ENCODE data around the gene ACTC1.
"Not testable (repeated sequence)": the region's sequence is repeated elsewhere in the genome, so short reads cannot be mapped to it uniquely, and the experiment has no call there.

ACTC1 gene

DNA sequence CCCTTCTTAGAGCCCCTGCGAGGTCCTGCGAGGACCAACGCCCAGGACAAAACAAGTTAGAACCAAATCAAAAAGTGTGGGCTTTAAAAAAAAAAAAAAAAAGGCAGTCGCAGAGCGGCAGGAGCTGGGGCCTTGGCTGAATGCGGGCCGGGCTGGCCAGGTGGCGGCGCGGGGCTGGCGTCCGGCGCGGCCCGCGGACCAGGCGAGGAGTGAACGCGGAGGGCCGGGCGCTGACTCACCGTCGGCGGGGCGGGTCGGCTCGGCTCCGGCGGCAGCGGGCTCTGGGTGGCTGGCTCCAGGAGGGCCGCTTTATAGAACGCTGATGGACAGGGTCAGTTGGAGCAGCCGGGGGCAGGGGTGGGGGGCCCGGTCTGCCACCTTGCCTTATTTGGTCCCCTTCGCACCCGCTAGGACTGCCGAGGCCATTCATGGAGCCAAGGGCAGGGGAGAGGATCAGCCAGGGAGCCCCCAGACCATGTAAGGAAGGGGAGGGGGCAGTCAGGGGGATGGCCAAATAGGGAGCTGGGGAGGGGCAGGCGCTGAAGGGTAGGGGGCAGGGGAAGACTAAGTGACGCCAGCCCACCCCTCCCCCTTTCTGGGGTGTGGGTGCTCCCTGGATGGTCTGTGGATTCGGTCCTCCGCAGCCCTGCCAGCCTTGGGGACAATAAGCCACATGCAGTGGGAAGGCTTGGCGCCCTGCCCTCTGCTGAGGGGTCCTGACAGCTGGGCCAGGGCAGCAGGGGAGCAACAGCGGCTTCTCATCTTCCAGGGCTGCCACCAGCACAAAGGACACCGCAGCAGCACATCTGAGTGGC, at the start of gene ACTC1:
Gene ACTC1, minus strand, starts transcription at position 283 of the 815 bp plus-strand sequence. CDS start 741 bp downstream, outside the sequence.
- no peak for DNase-seq

DNA sequence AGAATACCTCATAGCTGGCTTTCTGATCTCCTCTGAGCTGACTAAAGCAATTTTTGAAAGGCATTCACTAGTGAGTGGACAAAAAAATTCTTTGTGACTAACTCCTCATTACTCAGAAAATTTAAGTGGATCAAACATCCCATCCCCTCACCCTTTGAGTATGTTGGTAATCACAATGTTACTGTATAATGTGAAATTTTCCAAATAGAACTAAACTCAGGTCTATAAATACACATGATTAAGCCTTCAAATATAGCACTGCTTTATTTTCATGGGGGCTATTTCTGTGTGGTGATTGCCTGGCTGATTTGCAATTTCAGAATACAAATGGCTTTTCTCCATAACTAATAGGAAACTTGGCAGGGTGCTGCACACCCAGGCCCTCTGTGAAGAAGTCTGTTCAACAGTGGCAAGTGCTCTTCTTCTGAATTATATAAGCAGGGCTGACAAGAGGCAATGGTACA, 45.9 kb upstream of the ACTC1 start:
- no peak for DNase-seq

DNA sequence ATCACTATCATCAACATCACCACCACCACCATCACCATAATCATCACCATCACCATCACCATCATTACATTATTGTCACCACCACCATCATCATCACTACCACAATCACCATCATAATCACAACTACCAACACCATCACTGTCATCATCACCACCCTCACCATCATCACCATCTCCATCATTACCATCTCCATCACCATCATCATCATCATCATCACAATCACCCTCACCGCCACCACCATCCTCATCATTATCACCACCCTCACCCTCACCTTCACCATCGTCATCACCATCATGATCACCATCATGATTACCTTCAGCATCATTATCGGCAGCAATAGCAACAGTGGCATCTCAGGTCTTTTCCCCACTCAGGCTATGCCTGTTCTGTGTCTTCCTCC, 42.9 kb upstream of the ACTC1 start:
- no peak for DNase-seq

DNA sequence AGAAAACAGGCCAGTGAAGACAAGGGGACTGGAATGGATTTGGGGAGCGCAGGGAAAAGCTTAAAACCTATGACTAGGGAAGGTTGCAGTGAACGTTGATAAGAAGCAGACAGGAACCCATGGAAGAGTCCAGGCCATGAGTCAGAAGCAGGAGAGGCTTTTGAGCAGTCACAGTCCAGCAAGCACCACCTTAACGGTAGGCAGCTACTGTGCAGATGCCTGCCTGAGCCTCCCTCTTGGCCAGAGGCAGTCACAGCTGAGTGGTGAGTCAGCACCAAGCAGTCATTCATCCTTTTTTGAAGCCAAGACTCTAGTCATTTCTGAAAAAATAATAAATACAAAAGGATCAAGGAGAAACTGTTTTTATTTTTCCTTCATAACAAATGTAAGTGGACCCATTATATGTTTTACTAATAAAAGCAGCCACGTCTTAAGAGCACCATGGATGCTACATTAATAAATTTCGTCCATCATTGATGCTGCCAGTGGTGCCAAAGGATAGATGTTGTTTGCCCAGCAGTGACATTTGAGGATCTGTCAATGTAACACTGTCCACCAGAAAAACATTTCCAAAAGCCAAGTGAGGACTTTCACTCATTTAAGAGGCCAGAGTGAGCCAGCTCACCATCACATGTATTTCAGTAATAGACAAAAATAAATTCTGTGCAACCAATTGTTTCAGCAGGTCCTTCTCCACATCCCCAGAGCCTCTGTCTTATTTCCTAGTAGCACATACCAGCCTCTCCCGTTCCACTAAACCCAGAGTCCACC, 42.1 kb upstream of the ACTC1 start:
- DNase-seq = no peak

DNA sequence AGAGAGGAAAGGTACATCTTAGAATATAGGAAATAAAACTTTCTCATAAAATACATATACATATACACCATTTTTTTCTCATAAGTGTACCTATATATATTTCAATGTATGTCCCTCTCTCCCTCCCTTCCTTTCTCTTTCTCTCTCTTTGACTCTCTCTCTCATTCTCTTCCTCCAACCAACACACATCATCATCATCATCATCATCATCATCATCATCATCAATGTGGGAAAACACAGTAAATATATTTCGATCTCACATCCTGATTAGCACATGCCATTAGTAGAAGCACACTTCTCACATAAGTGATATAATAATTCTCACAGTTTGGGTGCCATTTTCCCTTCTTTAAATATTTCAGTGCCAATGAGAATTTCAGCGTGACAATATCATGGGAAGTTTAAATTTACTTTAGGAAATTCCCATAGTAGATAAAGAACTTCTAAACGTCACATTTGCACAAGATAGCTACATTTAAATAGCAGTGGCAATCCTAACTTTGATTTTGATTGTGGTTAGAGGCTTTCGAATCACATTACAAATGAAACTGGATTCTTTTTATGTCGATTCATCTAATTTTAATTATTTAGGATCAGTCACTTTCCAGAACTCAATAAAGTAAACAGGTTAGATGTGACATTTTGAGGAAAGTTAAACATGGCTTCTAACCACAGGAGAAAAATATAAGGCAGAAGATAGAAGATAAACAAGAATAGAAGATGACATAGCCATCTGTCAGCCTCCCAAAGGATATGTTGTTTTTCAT, 33.0 kb upstream of the ACTC1 start:
- no peak for DNase-seq

DNA sequence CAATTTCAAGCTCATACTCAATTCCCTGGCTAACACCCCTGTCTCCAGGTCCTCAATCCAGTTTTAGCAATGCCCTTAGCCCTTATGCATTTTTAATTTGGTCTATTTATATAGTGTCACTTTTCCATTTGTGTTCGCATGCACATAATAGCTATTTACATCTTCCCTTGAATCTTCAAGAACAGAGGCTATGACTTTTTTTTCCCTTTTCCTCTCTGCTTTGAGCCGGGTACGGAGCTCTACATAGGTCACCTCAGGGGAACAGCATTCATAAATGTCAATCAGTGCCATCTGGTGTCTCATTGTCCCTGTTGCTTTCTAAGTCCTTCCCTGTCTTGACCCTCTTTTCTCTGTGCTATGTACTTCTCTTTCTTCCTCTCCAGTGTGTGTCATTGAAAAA, 26.5 kb upstream of the ACTC1 start:
- no peak for DNase-seq

DNA sequence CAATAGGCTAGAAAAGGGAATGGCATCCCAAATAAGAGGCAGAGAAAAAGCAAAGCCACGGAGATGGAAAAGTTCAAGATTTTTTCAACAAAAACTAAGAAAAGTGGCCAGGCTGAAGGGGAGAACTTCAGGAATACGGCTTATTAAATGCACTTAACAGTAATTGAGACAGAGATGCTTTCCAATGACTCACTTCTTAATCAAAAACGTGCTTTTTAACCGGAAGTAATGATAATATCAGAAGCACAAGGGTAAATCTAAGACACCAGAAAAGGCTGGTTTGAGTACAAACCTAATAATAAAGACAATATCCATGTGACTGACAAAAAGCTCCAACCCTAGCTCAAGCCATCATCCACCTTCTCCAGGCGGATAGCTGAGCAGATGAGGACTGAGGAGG, 24.8 kb upstream of the ACTC1 start:
- DNase-seq = no peak

DNA sequence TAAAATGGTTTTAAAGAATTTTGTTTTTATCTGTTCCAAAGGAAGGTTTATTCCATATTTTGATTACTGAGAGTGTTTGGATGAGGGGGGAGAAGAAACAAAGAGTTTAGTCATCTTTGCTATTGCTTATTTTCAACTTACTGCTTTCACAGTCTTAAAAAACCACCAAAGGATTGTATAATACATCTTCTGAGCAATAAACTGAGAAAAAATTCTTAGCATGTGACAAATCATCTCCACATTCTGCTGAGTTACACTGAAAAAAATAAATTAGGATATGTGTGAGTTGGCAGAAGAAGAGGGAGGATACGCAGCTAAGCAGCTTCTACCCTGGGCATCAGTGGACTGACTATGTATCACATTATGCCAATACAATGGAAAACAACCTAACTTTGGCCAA, 23.2 kb upstream of the ACTC1 start:
- DNase-seq = no peak

DNA sequence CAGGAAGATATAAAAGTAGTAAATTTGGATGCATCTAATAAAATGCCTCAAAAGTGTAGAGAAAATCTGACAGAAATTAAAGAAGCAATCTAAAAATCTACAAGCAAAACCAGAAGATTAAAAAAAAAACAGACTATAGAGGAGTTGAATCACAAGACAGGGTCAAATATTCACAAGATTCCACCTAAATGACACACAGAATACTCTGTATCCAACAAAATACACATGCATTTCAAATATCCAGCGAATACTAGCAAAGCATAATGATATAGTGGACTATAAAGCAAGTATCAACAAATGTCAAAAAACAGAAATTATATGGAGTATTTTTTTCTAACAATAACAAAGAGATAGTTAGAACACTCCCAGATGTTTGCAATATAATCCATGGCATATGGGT, 20.5 kb upstream of the ACTC1 start:
- no peak for DNase-seq

DNA sequence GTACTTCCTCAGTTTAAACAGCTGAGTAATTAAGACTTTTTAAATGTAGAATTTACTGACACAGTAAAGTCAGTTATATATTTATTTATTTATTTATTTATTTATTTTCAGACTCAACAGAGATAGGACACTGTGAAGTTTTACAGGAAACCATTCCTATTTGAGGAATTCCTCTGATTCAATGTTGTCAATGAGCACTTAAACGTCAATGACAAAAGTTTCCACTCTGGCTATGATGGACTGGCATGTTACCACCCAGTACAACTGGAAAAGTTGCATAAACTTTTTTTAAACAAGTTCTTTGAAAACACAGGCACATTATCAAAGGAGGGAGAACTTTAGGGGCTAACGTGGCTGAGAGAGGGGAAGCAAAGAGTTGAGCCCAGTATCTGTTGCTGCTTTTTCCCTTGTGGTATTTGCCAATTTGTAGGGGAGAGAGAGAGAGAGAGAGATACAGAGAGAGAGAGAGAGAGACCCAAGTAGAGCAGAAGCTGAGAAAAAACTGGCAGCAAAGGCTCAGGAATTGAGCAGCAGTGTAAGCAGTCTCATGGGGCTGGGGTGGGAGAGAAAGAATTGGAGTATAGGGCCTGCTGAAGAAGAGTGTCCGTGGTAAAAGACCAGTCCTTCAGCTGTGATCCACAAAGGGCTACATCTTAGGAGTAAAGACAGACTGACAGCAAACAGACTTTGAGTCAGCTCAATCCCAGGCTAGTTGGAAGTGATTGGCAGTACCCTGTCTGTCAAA, 18.3 kb upstream of the ACTC1 start:
- DNase-seq = no peak

DNA sequence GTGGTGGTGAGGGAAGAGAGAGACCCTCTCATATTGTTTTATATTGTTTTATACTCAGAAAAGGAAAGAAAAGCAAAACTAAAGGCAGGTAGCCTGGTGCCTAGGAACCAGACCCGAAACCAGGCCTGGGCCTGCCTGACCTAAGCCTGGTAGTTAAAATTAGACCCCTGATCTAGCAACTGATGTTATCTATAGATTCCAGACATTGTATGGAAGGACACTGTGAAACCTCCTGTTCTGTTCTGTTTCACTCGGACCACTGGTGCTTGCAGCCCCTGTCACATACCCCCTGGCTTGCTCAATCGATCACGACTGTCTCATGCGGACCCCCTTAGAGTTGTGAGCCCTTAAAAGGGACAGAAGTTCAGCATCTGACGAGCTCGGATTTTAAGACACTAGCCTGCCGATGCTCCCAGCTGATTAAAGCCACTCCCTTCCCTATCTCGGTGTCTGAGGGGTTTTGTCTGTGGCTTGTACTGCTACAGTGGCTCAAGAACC, 17.6 kb upstream of the ACTC1 start:
- not testable (repeated sequence) for DNase-seq

DNA sequence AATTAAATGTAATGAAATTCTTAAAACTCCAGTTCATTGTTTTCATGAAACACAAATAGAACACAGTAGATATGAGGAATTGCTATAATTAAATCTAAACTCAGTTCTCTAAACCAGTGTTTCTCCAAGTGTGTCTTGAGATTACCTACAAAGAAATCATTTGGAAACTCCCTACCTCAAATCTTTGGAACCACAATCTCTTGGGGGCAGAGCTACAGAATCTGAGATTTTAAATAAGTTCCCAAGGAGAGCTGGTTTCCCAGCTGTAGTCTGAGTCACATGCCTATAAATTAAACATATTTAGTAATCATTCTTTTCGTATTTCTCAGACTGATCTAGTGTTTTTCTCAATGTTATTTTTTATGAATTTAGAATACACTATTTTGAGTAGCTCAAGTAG, 17.0 kb upstream of the ACTC1 start:
- no peak for DNase-seq

DNA sequence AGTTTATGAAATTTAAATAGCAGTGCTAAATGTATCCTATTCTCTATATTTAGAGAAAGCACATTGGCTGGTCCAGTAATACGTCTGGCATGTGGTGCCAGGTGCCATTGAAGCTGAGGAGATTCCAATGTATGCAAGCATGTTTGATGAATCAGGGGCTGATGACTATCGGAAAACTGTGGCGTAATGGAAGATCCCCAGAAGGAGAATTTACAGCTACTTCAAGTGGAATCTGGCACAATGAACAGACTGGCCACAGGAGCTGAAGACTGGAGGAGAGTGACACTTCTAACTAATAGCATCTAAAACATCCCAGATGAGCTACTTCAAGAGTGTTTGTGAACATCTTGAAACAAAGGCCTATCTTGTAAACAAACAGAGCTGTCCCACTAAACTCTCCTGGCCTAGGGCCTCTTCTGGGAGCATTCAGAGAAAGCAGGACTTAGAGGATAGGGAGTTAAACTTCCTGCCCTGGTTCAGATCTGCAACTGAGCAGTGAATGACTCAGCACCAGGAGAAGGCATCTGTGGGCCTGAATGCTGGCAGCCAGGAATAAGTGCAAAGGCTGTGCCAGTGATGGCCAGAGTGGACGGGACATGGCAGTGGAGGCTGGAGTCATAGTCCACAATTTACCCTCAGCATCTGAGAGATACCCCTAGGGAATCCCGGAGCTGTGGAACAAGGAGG, 15.2 kb upstream of the ACTC1 start:
- DNase-seq = no peak

DNA sequence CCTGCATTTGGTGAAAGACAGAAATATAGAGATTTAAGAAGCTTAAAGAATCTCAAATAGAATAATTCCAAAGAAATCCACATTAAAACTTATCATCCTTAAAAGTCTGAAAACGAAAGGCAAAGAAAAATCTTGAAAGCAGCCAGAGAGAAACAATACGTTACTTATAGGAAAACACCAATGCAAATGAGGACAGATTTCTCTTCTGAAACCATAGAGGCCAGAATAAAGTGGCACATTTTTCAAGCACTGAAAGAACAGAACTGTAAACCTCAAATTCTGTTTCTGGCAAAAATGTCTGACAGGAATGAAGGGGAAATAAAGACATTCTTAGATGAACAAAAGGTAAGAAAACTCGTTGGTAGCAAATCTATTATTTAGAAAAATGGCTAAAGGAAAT, 13.8 kb upstream of the ACTC1 start:
- no peak for DNase-seq

DNA sequence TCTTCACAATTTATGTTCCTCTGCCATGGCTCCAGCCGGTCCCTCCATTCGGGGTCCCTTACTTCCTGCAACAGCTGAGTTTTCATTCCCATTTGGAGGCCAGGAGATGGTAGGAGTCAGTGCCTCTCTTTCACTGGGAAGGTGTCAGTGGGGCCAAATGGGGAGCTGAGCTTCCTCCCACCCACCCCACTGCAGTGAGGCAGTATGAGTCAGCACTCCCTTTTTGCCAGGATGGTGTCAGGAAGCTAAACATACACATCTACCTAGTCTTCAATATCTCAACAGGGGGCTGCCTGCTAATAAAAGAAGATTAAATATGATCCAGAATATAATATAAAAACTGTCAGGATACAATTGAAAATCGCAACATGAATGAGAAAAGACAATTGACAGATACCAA, 12.7 kb upstream of the ACTC1 start:
- DNase-seq = no peak

DNA sequence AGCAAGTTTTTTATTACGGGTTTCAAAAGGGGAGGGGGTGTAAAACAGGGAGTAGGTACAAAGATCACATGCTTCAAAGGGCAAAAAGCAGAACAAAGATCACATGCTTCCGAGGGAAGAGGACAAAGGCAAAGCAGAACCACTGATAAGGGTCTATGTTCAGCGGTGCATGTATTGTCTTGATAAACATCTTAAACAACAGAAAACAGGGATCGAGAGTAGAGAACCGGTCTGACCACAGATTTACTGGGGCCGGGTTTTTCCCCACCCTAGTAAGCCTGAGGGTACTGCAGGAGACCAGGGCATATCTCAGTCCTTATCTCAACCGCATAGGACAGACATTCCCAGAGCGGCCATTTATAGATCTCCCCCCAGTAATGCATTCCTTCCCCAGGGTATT, 11.9 kb upstream of the ACTC1 start:
- not testable (repeated sequence) for DNase-seq

DNA sequence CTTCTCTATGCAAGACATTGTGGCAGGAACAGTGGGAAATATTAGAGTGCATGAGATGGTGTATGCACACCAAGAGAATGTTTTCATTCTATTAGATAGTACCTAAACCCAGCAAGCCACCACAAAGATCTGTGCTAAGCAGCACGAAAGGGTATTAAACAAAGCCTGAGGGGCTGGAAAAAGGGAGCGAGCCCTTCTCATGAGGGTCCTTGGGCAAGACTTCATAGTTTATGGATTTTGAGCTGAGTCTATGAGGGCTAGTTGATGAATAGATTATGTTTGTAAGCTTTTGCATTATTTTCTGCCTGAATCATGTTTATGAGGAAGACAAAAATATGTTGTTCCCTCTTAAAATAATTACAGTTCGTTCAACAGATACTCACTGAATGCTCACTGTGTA, 9.4 kb upstream of the ACTC1 start:
- DNase-seq = no peak

DNA sequence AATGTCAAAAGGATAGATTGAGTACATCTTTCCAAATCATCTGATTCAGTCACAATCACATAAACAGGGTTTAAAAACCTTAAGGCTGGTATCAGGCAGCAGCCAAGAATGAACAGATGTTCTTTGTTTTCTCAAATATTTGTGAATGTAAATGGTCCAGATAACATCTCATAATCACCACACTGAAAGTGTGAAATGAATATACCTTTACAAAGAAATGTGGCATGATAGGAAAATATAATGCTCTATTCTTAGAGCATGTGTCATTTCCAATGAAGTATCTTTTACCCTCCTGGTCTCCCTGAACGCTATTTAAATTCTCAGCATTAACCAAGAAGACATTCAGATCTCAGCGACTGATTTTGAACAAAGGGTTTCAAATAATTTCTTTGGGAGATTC, 8.8 kb upstream of the ACTC1 start:
- DNase-seq = no peak

DNA sequence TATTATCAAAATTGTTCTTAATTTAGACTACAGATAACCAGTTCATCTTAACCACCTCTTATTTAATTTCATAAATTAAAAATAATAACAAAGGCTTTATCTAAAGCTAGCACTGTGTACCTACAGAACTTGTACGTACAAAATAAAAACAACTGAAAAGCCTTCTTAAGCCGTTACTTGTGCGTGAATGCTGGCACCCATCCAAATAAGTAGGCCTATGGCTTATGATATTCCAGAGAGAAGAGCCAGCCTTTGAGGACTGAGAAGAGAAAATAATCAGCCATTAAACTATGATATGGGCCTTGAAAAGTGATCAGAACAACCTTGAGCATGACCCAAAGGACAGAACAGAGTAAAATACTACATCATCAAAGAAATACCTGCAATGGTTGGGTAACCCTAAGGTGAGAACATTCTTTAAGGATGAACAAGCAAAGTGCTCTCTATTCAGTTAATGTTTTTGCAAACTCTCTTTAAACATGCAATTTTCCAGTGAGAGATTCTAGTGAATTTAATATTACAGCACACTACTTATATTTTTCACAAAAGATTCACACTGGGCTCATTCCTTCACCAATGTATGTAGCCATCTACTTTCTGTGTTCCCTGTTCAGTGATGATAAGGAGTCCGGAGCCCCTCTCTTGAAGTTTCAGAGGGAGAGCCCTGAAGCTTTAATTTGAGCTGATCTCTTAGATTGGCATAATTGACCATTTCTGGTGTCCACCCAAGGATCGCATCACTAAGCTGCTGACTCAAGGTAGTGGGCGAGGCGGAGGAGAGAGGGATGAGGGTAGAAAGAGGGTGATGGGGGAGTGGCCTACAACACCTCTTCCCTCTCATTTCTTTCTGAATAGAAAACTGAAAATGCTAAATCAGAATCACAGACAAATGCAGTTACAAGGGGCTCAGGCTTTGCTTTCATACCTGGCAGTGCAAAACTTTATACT, 7.7 kb upstream of the ACTC1 start:
- no peak for DNase-seq

DNA sequence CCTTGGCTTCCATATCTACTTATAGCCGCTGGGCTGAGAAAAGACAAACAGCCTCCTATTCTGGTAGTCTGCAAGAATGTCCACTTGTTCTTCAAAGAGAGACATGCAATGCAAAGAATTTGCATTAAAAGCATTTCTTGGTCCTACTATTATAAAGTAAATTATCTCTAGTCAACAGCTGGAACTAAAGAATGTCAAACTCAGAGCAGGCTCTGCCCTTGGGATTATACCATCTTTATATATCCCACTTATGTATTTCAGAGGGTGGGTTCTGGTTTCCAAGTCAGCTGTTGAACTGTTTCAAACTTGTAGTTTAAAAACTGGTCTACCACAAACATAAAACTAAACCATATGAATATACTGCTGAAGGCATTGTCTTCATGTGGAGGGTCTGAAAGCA, 7.0 kb upstream of the ACTC1 start:
- no peak for DNase-seq
